ENCODE data around the gene P2RX5.

The P2RX5 gene

DNA sequence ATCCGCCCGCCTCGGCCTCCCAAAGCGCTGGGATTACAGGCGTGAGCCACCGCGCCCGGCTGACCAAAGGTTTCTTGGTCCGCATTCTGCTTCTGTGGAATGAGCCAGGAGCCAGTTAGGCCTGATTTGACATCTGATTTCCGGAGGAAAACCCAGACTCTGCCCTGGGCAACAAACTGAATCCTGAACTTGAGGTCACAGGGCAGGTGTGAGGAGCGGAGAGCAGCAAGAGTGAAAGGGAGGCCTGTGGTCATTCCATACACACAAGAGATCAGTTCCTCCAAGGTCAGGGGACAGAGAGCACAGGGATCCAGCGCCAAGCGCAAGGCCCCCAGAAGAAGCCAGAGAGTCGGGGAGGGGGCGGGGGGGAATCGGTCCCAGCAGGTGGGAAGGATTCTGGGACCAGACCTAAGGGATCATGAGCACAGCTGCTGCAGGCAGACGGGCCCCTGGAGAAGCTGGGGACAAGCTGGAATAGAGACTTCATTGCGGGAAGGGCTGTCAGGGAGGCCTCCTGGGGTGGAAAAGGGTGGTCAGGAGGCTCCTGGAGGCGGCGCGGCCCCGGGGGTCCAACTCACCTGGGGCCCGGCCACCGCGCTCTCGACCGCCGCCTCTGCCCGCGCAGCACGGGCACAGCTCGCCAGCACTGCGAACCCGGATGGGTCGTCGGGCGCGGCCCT is 60.3 kb downstream of the P2RX5 start:
- TF ChIP-seq SIN3A (IDR thresholded peaks at IDR 0.05; ENCODE audit: borderline replicate concordance, insufficient read depth, low read length) (no peak), REST (IDR thresholded peaks at IDR 0.05; ENCODE audit: insufficient read depth in 1 of 2, low read depth in 2 of 2, low read length in 2 of 2) (no peak), FOXP2 (optimal IDR thresholded peaks at IDR 0.05; ENCODE audit: borderline replicate concordance, extremely low read depth, extremely low read length, insufficient read depth) (no peak), TAF1 (IDR thresholded peaks at IDR 0.05; ENCODE audit: borderline replicate concordance, insufficient read depth, low read length) (no peak), POLR2AphosphoS5 (IDR thresholded peaks at IDR 0.05; ENCODE audit: low read depth, low read length) (no peak)

DNA sequence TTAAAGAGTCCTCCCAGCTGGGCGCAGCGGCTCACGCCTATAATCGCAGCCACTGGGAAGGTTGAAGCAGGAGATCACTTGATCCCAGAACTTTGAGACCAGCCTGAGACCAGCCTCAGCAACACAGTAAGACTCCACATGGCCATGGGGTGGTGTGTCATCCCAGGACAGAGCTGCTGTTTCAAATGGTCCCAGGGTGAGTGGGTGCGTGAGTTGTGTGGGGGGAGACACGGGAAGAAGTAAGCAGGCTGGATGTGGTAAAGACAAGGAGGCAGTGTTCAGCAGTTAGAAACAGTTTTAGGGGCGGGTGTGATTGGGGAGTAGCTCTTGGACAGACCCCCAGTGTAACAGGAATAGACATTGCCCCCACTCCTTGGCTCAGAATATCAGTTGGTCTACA is 63.7 kb downstream of the P2RX5 start:
- TF ChIP-seq POLR2AphosphoS5 (IDR thresholded peaks at IDR 0.05; ENCODE audit: low read depth, low read length) (no peak), SIN3A (IDR thresholded peaks at IDR 0.05; ENCODE audit: borderline replicate concordance, insufficient read depth, low read length) (no peak), TAF1 (IDR thresholded peaks at IDR 0.05; ENCODE audit: borderline replicate concordance, insufficient read depth, low read length) (no peak), FOXP2 (optimal IDR thresholded peaks at IDR 0.05; ENCODE audit: borderline replicate concordance, extremely low read depth, extremely low read length, insufficient read depth) (no peak), REST (IDR thresholded peaks at IDR 0.05; ENCODE audit: insufficient read depth in 1 of 2, low read depth in 2 of 2, low read length in 2 of 2) (no peak)

- no peak for TF ChIP-seq REST (IDR thresholded peaks at IDR 0.05; ENCODE audit: insufficient read depth in 1 of 2, low read depth in 2 of 2, low read length in 2 of 2)
- no peak for TF ChIP-seq TAF1 (IDR thresholded peaks at IDR 0.05; ENCODE audit: borderline replicate concordance, insufficient read depth, low read length)
- TF ChIP-seq SIN3A (IDR thresholded peaks at IDR 0.05; ENCODE audit: borderline replicate concordance, insufficient read depth, low read length), result no peak
- TF ChIP-seq POLR2AphosphoS5 (IDR thresholded peaks at IDR 0.05; ENCODE audit: low read depth, low read length), result no peak
- no peak for TF ChIP-seq FOXP2 (optimal IDR thresholded peaks at IDR 0.05; ENCODE audit: borderline replicate concordance, extremely low read depth, extremely low read length, insufficient read depth)
These were observed 65.2 kb downstream of the P2RX5 start for GRCh38 chr17:3630781-3631180.

DNA sequence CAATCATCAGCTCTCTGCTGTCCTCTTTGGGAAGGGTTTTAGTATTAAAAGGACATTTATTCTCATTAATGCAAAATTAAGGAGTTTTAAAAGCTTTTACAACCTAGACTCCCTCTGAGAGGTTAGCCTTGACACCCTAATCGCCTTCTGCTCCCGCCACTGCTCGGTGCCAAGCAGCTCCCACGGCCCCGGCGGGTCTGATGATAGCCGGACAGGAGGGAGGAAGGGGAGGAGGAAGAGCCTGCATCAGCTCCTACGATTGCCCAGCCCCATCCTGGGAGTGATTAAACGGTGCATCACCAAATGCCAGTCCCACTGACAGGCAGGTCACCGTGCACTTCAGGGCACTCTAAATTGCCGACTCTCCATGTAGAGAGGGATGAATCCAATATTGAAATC is 68.2 kb downstream of the P2RX5 start:
- TF ChIP-seq SIN3A (IDR thresholded peaks at IDR 0.05; ENCODE audit: borderline replicate concordance, insufficient read depth, low read length) (no peak), POLR2AphosphoS5 (IDR thresholded peaks at IDR 0.05; ENCODE audit: low read depth, low read length) (no peak), REST (IDR thresholded peaks at IDR 0.05; ENCODE audit: insufficient read depth in 1 of 2, low read depth in 2 of 2, low read length in 2 of 2) (no peak), TAF1 (IDR thresholded peaks at IDR 0.05; ENCODE audit: borderline replicate concordance, insufficient read depth, low read length) (no peak), FOXP2 (optimal IDR thresholded peaks at IDR 0.05; ENCODE audit: borderline replicate concordance, extremely low read depth, extremely low read length, insufficient read depth) (no peak)
